Neutrophil (primary cell): ENCODE measurements around the gene C1RL.

Experiments
- H3K27ac ChIP-seq: fragments of 200-600 bp; sonication (generic); 2 replicates; pipeline ENCODE4 v1.5.1; 2016; ENCODE audit warnings: mild to moderate bottlenecking, moderate library complexity
- H3K27me3 ChIP-seq: fragments of 200-600 bp; sonication (generic); 2 replicates; pipeline ENCODE4 v1.6.0; 2016; ENCODE audit warnings: mild to moderate bottlenecking
- H3K36me3 ChIP-seq: fragments of 200-600 bp; sonication (generic); 2 replicates; pipeline ENCODE4 v1.5.1; 2017
- H3K4me1 ChIP-seq, 2 experiments: fragments of 200-600 bp in 1 of 2; sonication (generic) in 1 of 2; 1 replicate in 1 of 2; 2 replicates in 1 of 2; pipeline versions ENCODE4 v1.5.1 to v1.6.1; 2013 to 2016; ENCODE audit warnings: low read depth in 1 of 2, low read length in 1 of 2, mild to moderate bottlenecking in 1 of 2, moderate library complexity in 1 of 2; ENCODE audit not compliant: control insufficient read depth in 1 of 2, insufficient read depth in 1 of 2
- H3K4me3 ChIP-seq, 2 experiments: fragments of 200-600 bp in 1 of 2; sonication (generic) in 1 of 2; 1 replicate in 1 of 2; 2 replicates in 1 of 2; pipeline ENCODE4 v1.5.1; 2013 to 2016; ENCODE audit warnings: low read depth in 1 of 2, low read length in 1 of 2, mild to moderate bottlenecking in 1 of 2, moderate library complexity in 1 of 2
- H3K9me3 ChIP-seq: fragments of 200-600 bp; sonication (generic); 2 replicates; pipeline ENCODE4 v1.5.1; 2016
- CTCF ChIP-seq: fragments of 200-600 bp; sonication (generic); IDR thresholded peaks from 2 replicates; pipeline ENCODE4 v1.5.1; 2016; ENCODE audit warnings: antibody characterized with exemption

C1RL gene

GRCh38 chr12:7096006-7096932 is 12.7 kb downstream of the C1RL start:
- TF ChIP-seq CTCF, result no peak
- Histone ChIP-seq H3K36me3 (peaks cover 58% of the 10 kb centered on the region), H3K27ac (peak overlapping the region; percentile 31)

GRCh38 chr12:7093892-7094291 is 15.1 kb downstream of the C1RL start:
- H3K4me3 ChIP-seq, result no peak overlapping the region
- H3K36me3 ChIP-seq, result peaks cover 36% of the 10 kb centered on the region
- H3K9me3 ChIP-seq, result no peaks in the 10 kb centered on the region
- TF ChIP-seq CTCF, result no peak
- H3K4me1 ChIP-seq, result peaks cover 11 to 19% of the 10 kb centered on the region in 2 experiments
- H3K27ac ChIP-seq, result no peak overlapping the region
- H3K27me3 ChIP-seq, result no peaks in the 10 kb centered on the region

More at GRCh38 chr12:7096006-7096932, 12.7 kb downstream of the C1RL start:
- no peak overlapping the region for H3K4me3 ChIP-seq
- no peaks in the 10 kb centered on the region for H3K27me3 ChIP-seq
- no peaks in the 10 kb centered on the region for H3K9me3 ChIP-seq
- peaks cover 18 to 19% of the 10 kb centered on the region in 2 experiments for H3K4me1 ChIP-seq

- TF ChIP-seq CTCF, result no peak
- H3K9me3 ChIP-seq, result no peaks in the 10 kb centered on the region
- H3K4me3 ChIP-seq, result no peak overlapping the region
- peaks cover 32% of the 10 kb centered on the region for H3K36me3 ChIP-seq
- H3K27me3 ChIP-seq, result no peaks in the 10 kb centered on the region
- H3K4me1 ChIP-seq, result peaks cover 11 to 19% of the 10 kb centered on the region in 2 experiments
- H3K27ac ChIP-seq, result no peak overlapping the region
Observed at GRCh38 chr12:7093486-7093885, 15.5 kb downstream of the C1RL start.

- Histone ChIP-seq H3K4me1 (peaks cover 11 to 19% of the 10 kb centered on the region in 2 experiments), H3K9me3 (no peaks in the 10 kb centered on the region), H3K36me3 (peaks cover 28% of the 10 kb centered on the region), H3K27me3 (no peaks in the 10 kb centered on the region), H3K4me3 (no peak overlapping the region), H3K27ac (peak overlapping the region; percentile 52)
- no peak for TF ChIP-seq CTCF
Observed at GRCh38 chr12:7092986-7093460, 16.0 kb downstream of the C1RL start.

GRCh38 chr12:7092229-7092985 is 16.6 kb downstream of the C1RL start, which contains the start of gene C1R:
C1R (minus strand) TSS chr12:7092445; CDS start chr12:7092388, 57 bp downstream.
- Histone ChIP-seq H3K27me3 (no peaks in the 10 kb centered on the region), H3K9me3 (no peaks in the 10 kb centered on the region), H3K4me1 (peaks cover 11 to 19% of the 10 kb centered on the region in 2 experiments), H3K27ac (peak within 1 kb of the TSS; percentile 52), H3K4me3 (peak within 1 kb of the TSS; percentile 51 to 59), H3K36me3 (peaks cover 22% of the 10 kb centered on the region)
- TF ChIP-seq CTCF, result peak; percentile 85
